Mesothelial cell of epicardium (in vitro differentiated cells): ENCODE data around the gene TUBGCP2. TPM values are rescaled to one million over a fixed set of nuclear protein-coding genes. Genes with fewer than 3 reads are reported as not detected.

Experiments used
- DNase-seq, 2 experiments: peaks; one replicate each; pipeline ENCODE4 v3.0.0; 2021; ENCODE audit warnings: low spot score in 2 of 2; ENCODE audit not compliant: unreplicated experiment in 2 of 2
- H3K27ac Mint-ChIP-seq: 2 replicates; pipeline ENCODE4 v1.8.0; 2021; ENCODE audit warnings: mixed read lengths
- H3K27me3 Mint-ChIP-seq: 2 replicates; pipeline ENCODE4 v1.8.0; 2021; ENCODE audit warnings: low read depth, mixed read lengths
- H3K36me3 Mint-ChIP-seq: 2 replicates; pipeline ENCODE4 v1.8.0; 2021; ENCODE audit warnings: mixed read lengths
- H3K4me1 Mint-ChIP-seq: 2 replicates; pipeline ENCODE4 v1.8.0; 2021; ENCODE audit warnings: mixed read lengths
- H3K4me3 Mint-ChIP-seq: 2 replicates; pipeline ENCODE4 v1.8.0; 2021; ENCODE audit warnings: mild to moderate bottlenecking, moderate library complexity, mixed read lengths
- H3K9me3 Mint-ChIP-seq: 2 replicates; pipeline ENCODE4 v1.8.0; 2021; ENCODE audit warnings: mixed read lengths
- CTCF ChIP-seq: fragments of 200-600 bp; sonication (generic); IDR thresholded peaks from one replicate; pipeline ENCODE4 v1.5.0; 2021; ENCODE audit warnings: antibody characterized with exemption; ENCODE audit not compliant: unreplicated experiment
- total RNA-seq: library from RNA; stranded (reverse); gene quantifications from 3 replicates; pipeline ENCODE4 v1.2.1, GENCODE V29; 2021

The TUBGCP2 gene
- total RNA-seq, 1 donor from 2014 or later, result 69.6 TPM

- peak in 1 of 2 experiments; percentile 82 for DNase-seq
- peaks cover 12% of the 10 kb centered on the region for H3K4me1 Mint-ChIP-seq
- H3K27me3 Mint-ChIP-seq, result no peaks in the 10 kb centered on the region
- H3K9me3 Mint-ChIP-seq, result no peaks in the 10 kb centered on the region
- H3K36me3 Mint-ChIP-seq, result peaks cover 5% of the 10 kb centered on the region
- peak overlapping the region; percentile 99 for H3K27ac Mint-ChIP-seq
- peak; percentile 72 for TF ChIP-seq CTCF
- peak overlapping the region; percentile 95 for H3K4me3 Mint-ChIP-seq
Measured at GRCh38 chr10:133307776-133308420, 774 bp downstream of the TUBGCP2 start.

GRCh38 chr10:133306941-133307379, 1.7 kb downstream of the TUBGCP2 start:
- Mint-ChIP-seq H3K4me1 (peaks cover 12% of the 10 kb centered on the region), H3K27me3 (no peaks in the 10 kb centered on the region), H3K4me3 (peak overlapping the region; percentile 95), H3K27ac (peak overlapping the region; percentile 64), H3K36me3 (peaks cover 9% of the 10 kb centered on the region), H3K9me3 (no peaks in the 10 kb centered on the region)
- TF ChIP-seq CTCF, result no peak
- DNase-seq, result no peak

- H3K4me3 Mint-ChIP-seq, result no peak overlapping the region
- H3K27me3 Mint-ChIP-seq, result no peaks in the 10 kb centered on the region
- DNase-seq, result no peak
- TF ChIP-seq CTCF, result no peak
- no peak overlapping the region for H3K27ac Mint-ChIP-seq
- H3K36me3 Mint-ChIP-seq, result peaks cover 9% of the 10 kb centered on the region
- H3K9me3 Mint-ChIP-seq, result no peaks in the 10 kb centered on the region
- H3K4me1 Mint-ChIP-seq, result peaks cover 12% of the 10 kb centered on the region
Measured at GRCh38 chr10:133306097-133306476, 2.6 kb downstream of the TUBGCP2 start.

- DNase-seq, result no peak
- no peak overlapping the region for H3K4me3 Mint-ChIP-seq
- H3K4me1 Mint-ChIP-seq, result peaks cover 12% of the 10 kb centered on the region
- TF ChIP-seq CTCF, result no peak
- H3K36me3 Mint-ChIP-seq, result peaks cover 26% of the 10 kb centered on the region
- H3K27ac Mint-ChIP-seq, result no peak overlapping the region
- H3K27me3 Mint-ChIP-seq, result no peaks in the 10 kb centered on the region
- no peaks in the 10 kb centered on the region for H3K9me3 Mint-ChIP-seq
Measured at GRCh38 chr10:133303206-133303605, 5.5 kb downstream of the TUBGCP2 start.

- H3K27me3 Mint-ChIP-seq, result no peaks in the 10 kb centered on the region
- peaks cover 35% of the 10 kb centered on the region for H3K36me3 Mint-ChIP-seq
- no peak overlapping the region for H3K4me3 Mint-ChIP-seq
- H3K9me3 Mint-ChIP-seq, result no peaks in the 10 kb centered on the region
- H3K4me1 Mint-ChIP-seq, result peaks cover 7% of the 10 kb centered on the region
- no peak for TF ChIP-seq CTCF
- no peak for DNase-seq
- no peak overlapping the region for H3K27ac Mint-ChIP-seq
Measured at GRCh38 chr10:133302230-133302629, 6.4 kb downstream of the TUBGCP2 start.
